Heart right ventricle (tissue), 16 donors: ENCODE data around the gene AP2A2. TPM values are rescaled to one million over a fixed set of nuclear protein-coding genes. Genes with fewer than 3 reads are reported as not detected.

ENCODE experiments used
- ATAC-seq, 8 donors: fragments of 200-7000 bp; cut with Tn5 transposase; one replicate each; pipeline ENCODE4 v1.9.1; 2020; ENCODE audit warnings: mild to moderate bottlenecking in 8 of 8, moderate library complexity in 8 of 8, moderate number of reproducible peaks in 1 of 8
- DNase-seq, 2 donors: peaks; one replicate each; pipeline ENCODE4 v3.0.0-alpha.2; 2020
- H3K27ac ChIP-seq, 10 donors: fragments of 200-600 bp; sonication (generic) in 2 of 10; one replicate each; pipeline versions ENCODE4 v1.5.0 to v1.8.0; 2020 to 2022; ENCODE audit warnings: mild to moderate bottlenecking in 3 of 10
- H3K27me3 ChIP-seq, 7 donors: fragments of 200-600 bp; one replicate each; pipeline ENCODE4 v1.8.0; 2021 to 2022; ENCODE audit warnings: mild to moderate bottlenecking in 2 of 7
- H3K36me3 ChIP-seq, 9 donors: fragments of 200-600 bp; sonication (generic) in 1 of 9; one replicate each; pipeline versions ENCODE4 v1.5.0 to v1.8.0; 2020 to 2022; ENCODE audit warnings: mild to moderate bottlenecking in 2 of 9
- H3K4me1 ChIP-seq, 9 donors: fragments of 200-600 bp; sonication (generic) in 1 of 9; one replicate each; pipeline versions ENCODE4 v1.5.0 to v1.8.0; 2020 to 2022; ENCODE audit warnings: mild to moderate bottlenecking in 4 of 9
- H3K4me3 ChIP-seq, 10 donors: fragments of 200-600 bp; sonication (generic) in 2 of 10; one replicate each; pipeline versions ENCODE4 v1.5.0 to v1.8.0; 2020 to 2022; ENCODE audit warnings: mild to moderate bottlenecking in 7 of 10, moderate library complexity in 2 of 10
- H3K9me3 ChIP-seq, 11 donors: fragments of 200-600 bp in 10 of 11; sonication (generic) in 2 of 11; one replicate each; pipeline versions ENCODE4 v1.5.0 to v1.8.0; 2013 to 2022; ENCODE audit warnings: mild to moderate bottlenecking in 2 of 11, control low read depth in 1 of 11, moderate library complexity in 1 of 11
- CTCF ChIP-seq, 9 donors: fragments of 200-600 bp; sonication (generic) in 2 of 9; IDR thresholded peaks; one replicate each; pipeline versions ENCODE4 v1.5.0 to v1.8.0; 2021 to 2022; ENCODE audit warnings: antibody characterized with exemption in 9 of 9, mild to moderate bottlenecking in 5 of 9, moderate library complexity in 1 of 9
- WGBS, 2 donors: extraction: QIAGEN DNeasy Blood & Tissue Kit; methylation state at CpG; one replicate each; pipeline ENCODE4 v1.1.7; 2013; ENCODE audit warnings: inconsistent platforms in 1 of 2; 5-methylcytosine and 5-hydroxymethylcytosine counted together
- intact Hi-C, 10 donors: fragments of 100-400 bp; cut with DNase I; formaldehyde crosslinking; loops; one replicate each; pipeline versions ENCODE4 v1.11.1 to v1.14.2; 2022
- polyA plus RNA-seq, 2 donors: library from polyadenylated mRNA; stranded (reverse); fragments of 200-250 nt; gene quantifications; one replicate each; pipeline ENCODE4 v1.2.3, GENCODE V29; 2013
- total RNA-seq, 10 donors: library from RNA; stranded (reverse); fragmentation: NEBNext Ultra II Directional in 3 of 10; extraction: Animal tissue kit (Norgen Biotek cat#: 25700) in 3 of 10; gene quantifications; one replicate each; pipeline versions ENCODE4 v1.2.1 to v1.2.4, GENCODE V29; 2021 to 2023
- donor health status: Arrhythmogenic right ventricular cardiomyopathy.
- donor health status: ischemic (EF 13 %, LVEDD 7.1; RV severe dilation, severe dysfunction).
- donor health status: healthy with polysubstance abuse.
- donor health status: DM: no; HTN: yes; CAD: no.
- donor health status: DM: no; HTN: no; CAD: no.
- donor health status: ischemic (EF 25% LVEDD 6.9; RV normal size, moderate dysfunction).
- donor health status: ischemic (EF 25% LVEDD 5.7; RV mildly dilated, moderate dysfunction).
- donor health status: healthy.
- donor health status: DM: yes; HTN: yes; CAD: no.
- donor health status: Ischemic cardiomyopathy.
- donor health status: ischemic (EF 35%, LVEDD 5.7; RV mildly dilated, moderate dysfunction).
- donor health status: nonischemic (EF 11% LVEDD 7.7; RV severe dilation, severe dysfunction).
- donor health status: DM: yes; HTN: yes; CAD: no.
- donor health status: PGD.
- donor health status: ischemic (EF 29% LVEDD 5.4; RV normal size, mild dysfunction).
- donor health status: nonischemic (EF 23%, LVEDD 6.1; RV moderate dilation, normal function).

AP2A2 gene
- total and polyA plus RNA-seq, 12 donors, result 24.3 to 58.4 (median 37.4) TPM

- Histone ChIP-seq H3K4me1 (peaks cover 0 to 29% (median 16%) of the 10 kb centered on the region in 9 donors), H3K9me3 (no peaks in the 10 kb centered on the region), H3K27ac (peak overlapping the region in 1 of 10 donors; percentile 85), H3K36me3 (peaks cover 0 to 4% (median 0%) of the 10 kb centered on the region in 9 donors), H3K4me3 (no peak overlapping the region), H3K27me3 (no peaks in the 10 kb centered on the region)
- DNase-seq (no peak), ATAC-seq (no peak)
- 87 to 92% methylated on average over 4 of the region's 4 CpGs for WGBS, 2 donors
- intact Hi-C loops, result loop anchor here in 1 of 10 donors (5.0 kb wide), 1 partner anchor 66 kb away; no protein-coding TSS in a partner anchor
- TF ChIP-seq CTCF (IDR thresholded peaks at IDR 0.05), result no peak
These were observed 12.6 kb upstream of the AP2A2 start for GRCh38 chr11:913043-913442.

GRCh38 chr11:914204-914603, 11.5 kb upstream of the AP2A2 start:
- H3K9me3 ChIP-seq, result no peaks in the 10 kb centered on the region
- intact Hi-C loops, result loop anchor here in 1 of 10 donors (5.0 kb wide), 1 partner anchor 67 kb away; no protein-coding TSS in a partner anchor
- H3K4me1 ChIP-seq, result peaks cover 0 to 31% (median 17%) of the 10 kb centered on the region in 9 donors
- no peak for ATAC-seq
- no peaks in the 10 kb centered on the region for H3K27me3 ChIP-seq
- TF ChIP-seq CTCF (IDR thresholded peaks at IDR 0.05), result no peak
- H3K4me3 ChIP-seq, result peak overlapping the region in 3 of 10 donors; percentile 8 to 24 (median 16)
- H3K36me3 ChIP-seq, result no peaks in the 10 kb centered on the region
- WGBS, 2 donors, result 73 to 82% methylated on average over 5 of the region's 5 CpGs
- no peak for DNase-seq
- peak overlapping the region in 6 of 10 donors; percentile 14 to 85 (median 30) for H3K27ac ChIP-seq

GRCh38 chr11:914747-915501, 10.7 kb upstream of the AP2A2 start:
- intact Hi-C loops, result loop anchor here in 1 of 10 donors (5.0 kb wide), 1 partner anchor 68 kb away; no protein-coding TSS in a partner anchor
- no peak for TF ChIP-seq CTCF (IDR thresholded peaks at IDR 0.05)
- ATAC-seq (peak in 7 of 8 donors; percentile 9 to 43 (median 28)), DNase-seq (peak; percentile 50 to 55)
- H3K4me3 ChIP-seq, result peak overlapping the region in 2 of 10 donors; percentile 8 to 24
- peak overlapping the region in 5 of 10 donors; percentile 21 to 85 (median 39) for H3K27ac ChIP-seq
- H3K36me3 ChIP-seq, result no peaks in the 10 kb centered on the region
- no peaks in the 10 kb centered on the region for H3K9me3 ChIP-seq
- WGBS, 2 donors, result 79 to 87% methylated on average over 21 of the region's 21 CpGs
- peaks cover 0 to 26% (median 12%) of the 10 kb centered on the region in 9 donors for H3K4me1 ChIP-seq
- no peaks in the 10 kb centered on the region for H3K27me3 ChIP-seq

GRCh38 chr11:917426-917825, 8.2 kb upstream of the AP2A2 start:
- TF ChIP-seq CTCF (IDR thresholded peaks at IDR 0.05), result no peak
- 80 to 84% methylated on average over 8 of the region's 8 CpGs for WGBS, 2 donors

More at GRCh38 chr11:917426-917825, 8.2 kb upstream of the AP2A2 start:
- Histone ChIP-seq H3K36me3 (no peaks in the 10 kb centered on the region), H3K27ac (peak overlapping the region in 1 of 10 donors; percentile 85), H3K4me1 (peaks cover 0 to 9% (median 4%) of the 10 kb centered on the region in 9 donors), H3K9me3 (no peaks in the 10 kb centered on the region), H3K4me3 (no peak overlapping the region), H3K27me3 (no peaks in the 10 kb centered on the region)
- no peak for DNase-seq
- ATAC-seq, result no peak
- intact Hi-C loops, result no loop called here
